HG03432 (cell line): Measurements from ENCODE around the gene COG8.
A peak's percentile ranks its signal among the peaks of the same experiment; 100 is the strongest.
"Not testable (repeated sequence)": the region's sequence is repeated elsewhere in the genome, so short reads cannot be mapped to it uniquely, and the experiment has no call there.

Source experiments
- ATAC-seq: cut with Tn5 transposase; IDR thresholded peaks from one replicate; pipeline ENCODE4 v1.9.1; 2021; ENCODE audit warnings: mild to moderate bottlenecking, moderate library complexity; ENCODE audit not compliant: unreplicated experiment

COG8 gene

DNA sequence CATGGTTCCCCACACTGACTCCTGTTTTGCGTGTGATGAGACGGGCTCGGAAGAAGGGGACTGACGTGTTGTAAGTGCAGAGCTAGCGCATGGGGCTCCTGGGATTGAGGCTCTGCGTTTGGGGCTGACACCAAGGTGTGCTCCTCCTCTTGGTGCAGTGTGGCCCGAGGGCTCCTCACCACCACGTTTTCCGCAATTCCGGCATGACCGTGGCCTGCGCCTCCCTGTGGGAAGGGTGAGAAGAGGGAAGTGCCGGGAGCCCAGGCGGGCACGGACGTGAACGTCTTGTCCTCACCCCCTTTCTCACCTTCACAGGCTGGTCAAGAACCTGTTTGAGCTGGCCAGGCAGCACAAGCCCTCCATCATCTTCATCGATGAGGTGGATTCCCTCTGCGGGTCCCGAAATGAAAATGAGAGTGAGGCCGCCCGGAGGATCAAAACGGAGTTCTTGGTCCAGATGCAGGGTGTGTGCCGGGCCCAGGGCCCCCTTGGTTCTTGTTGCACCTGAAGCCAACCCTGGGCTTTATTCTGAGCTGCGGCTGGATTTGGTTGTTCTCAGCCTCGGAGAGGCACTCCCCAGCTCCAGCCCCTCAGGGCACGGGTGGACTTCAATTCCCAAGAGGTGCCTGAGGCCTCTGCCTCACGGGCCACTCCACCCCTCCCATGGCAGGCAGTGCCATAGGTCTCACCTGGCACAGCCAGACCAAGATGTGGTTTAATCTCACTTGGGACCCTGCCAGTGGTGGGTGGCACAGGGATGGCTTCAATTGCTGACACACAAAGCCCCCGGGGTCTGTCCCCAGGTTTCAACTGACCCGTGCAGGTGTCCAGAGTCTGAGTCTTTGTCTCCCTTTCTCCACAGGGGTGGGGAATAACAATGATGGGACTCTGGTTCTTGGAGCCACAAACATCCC is 19.3 kb downstream of the COG8 start:
- no peak for ATAC-seq

- ATAC-seq = no peak
Observed at GRCh38 chr16:69319381-69319780, 20.0 kb downstream of the COG8 start.

DNA sequence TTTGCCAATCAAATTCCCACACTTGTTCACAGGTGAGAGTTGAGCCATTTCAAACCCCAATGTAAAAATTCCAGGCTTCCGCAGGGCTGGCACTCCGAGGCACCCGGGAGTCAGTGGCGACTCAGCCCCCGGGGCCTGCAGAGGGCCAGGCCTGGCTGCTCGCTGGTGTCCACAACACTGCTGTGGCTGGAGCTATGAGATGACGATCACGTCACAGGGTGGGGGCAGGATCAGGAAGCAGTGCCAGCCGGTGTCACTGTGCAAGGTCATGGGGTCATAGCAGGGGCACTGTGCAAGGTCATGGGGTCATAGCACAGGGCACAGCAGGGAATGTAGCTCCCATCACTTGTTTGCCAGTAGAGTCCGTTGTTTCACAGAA is 20.5 kb downstream of the COG8 start:
- ATAC-seq = no peak

DNA sequence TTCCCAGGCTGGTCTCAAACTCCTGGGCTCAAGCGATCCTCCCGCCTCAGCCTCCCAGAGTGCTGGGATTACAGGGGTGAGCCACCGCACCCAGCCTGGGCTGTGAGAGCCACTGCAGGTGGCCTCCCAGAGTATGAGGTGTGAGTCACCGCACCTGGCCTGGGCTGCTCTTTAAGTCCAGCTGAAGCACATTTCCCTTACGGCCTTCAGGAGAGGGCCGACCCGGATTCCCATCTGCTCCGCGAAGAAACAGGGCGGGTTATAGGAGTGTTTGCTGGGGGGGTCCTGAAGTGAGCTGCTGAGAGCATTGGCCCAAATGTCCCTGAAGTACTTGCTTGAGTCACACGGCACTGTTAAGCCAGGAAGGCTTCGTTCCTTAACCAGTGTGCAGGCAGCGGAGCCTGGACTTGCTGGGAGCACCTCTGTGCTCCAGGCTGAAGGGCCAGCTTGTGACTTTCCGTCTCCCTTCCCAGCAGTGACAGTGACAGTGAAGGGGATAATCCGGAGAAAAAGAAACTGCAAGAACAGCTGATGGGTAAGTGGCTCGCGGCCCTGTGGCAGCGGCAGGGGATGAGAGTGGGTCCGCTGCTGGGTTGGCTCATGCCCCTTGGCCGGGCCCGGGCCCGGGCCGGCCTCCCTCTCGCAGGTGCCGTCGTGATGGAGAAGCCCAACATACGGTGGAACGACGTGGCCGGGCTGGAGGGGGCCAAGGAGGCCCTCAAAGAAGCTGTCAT is 21.0 kb downstream of the COG8 start:
- no peak for ATAC-seq

- no peak for ATAC-seq
Observed at GRCh38 chr16:69316595-69317034, 22.7 kb downstream of the COG8 start.

DNA sequence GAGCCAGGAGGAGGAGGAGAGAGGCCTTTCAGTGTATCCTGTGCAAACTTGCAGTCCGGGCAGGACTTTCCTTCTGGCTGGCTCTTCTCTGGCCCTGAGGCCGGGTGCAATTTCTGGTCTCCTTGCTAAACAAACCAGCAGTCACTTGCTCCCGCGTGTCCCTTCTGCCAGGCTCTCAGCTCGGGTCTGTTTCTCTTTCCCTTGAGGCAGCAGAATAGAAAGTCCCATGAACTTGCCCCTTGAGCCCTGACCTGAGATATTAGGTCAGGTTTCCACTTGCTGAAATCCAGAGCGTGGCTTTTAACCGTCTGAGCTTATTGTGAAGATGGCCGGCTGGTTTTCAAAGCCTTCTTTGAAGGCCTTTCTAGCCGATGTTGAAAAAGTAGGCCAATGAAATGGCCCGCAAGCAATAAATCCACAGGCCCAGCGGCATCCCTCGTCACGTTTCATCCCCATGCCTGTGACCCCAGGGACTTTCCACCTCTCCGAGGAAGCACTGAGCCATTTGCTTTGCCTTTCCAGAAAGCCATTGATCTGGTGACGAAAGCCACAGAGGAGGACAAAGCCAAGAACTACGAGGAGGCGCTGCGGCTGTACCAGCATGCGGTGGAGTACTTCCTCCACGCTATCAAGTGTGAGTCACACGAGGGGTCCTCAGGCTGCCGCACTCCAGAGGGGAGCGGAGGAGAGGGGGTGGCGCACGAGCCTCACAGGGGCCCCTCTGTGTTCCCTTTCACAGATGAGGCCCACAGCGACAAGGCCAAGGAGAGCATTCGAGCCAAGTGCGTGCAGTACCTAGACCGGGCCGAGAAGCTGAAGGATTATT is 23.7 kb downstream of the COG8 start:
- no peak for ATAC-seq

DNA sequence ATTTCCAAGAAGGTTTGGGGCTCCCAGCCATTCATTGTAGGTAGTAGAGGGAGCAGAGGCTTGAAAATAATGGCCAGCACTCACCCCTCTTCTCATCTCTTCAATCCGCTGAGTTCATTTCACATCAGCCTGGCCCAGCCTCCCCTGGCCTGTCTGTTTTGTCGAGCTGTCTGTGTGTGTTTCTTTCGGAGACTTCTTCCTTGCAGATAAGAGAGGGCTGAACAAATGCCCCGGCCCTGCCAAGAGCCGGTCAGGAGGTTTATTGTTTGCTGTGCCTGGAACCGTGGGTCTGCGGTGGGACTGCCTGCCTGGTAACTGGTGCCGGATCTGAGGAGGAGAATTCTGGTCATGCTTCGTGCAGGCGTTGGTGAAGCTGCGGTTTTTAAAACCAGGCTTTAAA is 24.8 kb downstream of the COG8 start:
- no peak for ATAC-seq

GRCh38 chr16:69313469-69313868 is 25.9 kb downstream of the COG8 start:
- ATAC-seq = no peak

DNA sequence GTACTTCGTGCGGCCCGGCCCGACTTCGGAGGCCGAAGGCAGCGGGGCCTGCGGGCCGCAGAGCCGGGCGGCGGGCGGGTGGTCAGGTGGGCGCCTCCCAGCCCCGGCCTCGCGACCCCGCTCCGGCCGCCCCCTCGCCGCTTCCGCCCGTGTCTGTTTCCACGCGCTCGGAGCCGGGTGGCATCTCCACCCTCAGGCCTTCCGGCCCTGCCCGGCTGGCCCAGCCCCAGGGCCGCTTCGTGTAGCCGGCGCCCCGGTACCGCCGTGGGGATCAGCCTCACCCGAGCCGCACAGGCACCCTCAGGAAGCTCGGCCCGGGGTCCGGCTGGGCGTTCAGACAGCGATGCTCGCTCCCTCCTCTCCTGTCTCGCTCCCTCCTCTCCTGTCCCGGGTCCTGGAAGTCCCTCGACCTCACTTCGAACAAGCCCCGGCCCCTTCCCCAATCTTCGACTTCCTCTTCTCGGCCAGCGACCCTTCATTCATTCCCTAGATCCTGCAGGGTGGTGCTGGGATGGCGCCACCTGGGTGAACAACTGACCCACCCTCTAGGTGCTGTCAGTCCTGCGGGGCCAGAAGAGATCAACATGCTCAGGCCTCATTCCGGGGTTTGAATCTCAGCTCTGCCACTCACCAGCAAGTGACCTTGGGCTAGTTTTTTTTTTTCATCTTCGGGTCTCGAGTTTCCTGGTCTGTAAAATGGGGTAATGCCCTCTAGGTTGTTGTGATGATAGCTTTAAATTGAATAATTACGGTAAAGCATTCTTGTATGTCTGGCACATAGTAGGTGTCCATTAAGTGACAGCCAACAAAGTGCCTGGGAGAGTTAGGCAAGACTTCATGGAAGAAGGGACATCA is 27.6 kb downstream of the COG8 start:
- peak; percentile 52 for ATAC-seq

DNA sequence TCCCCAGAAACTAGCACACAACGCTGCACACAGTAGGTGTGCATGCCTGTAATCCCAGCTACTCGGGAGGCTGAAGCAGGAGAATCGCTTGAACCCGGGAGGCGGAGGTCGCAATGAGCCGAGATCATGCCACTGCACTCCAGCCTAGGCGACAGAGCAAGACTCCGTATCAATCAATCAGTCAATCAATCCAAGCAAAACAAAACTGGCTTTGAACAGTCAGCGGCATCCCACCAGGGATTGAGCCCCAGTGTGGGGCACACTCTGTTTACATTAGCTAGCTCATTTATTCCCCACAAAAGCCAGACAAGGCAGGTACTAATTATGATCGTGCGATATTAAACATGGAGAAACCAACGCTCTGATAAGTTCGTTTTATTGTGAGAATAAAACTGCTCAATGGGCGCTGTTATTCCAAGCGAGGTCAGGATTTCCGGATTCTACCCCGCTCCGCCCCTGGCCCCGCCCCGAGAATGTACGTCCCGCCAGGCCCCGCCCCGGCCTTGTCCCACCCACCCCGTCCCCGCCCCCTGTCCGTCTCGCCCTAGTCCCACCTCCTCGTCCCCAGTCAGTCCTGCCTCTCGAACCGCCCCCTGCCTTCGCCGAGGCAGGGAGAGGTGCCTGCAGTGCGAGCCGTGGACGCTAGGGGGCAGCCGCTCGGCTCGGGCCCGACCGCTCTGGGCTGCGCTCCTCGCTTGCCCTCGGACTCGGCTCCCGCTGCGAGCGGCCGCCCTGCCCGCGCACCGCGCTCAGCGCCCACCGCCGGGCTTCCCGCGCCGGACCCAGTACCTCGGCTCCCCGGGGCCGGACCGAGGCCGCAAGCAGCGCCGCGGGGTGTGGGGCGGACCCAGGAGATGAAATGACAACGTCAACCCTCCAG is 28.5 kb downstream of the COG8 start, which contains the start of gene VPS4A:
TSS of gene VPS4A (plus strand) at position 698 of the 880 bp plus-strand sequence. CDS start at position 860, 162 bp downstream.
- peak; percentile 94 for ATAC-seq

DNA sequence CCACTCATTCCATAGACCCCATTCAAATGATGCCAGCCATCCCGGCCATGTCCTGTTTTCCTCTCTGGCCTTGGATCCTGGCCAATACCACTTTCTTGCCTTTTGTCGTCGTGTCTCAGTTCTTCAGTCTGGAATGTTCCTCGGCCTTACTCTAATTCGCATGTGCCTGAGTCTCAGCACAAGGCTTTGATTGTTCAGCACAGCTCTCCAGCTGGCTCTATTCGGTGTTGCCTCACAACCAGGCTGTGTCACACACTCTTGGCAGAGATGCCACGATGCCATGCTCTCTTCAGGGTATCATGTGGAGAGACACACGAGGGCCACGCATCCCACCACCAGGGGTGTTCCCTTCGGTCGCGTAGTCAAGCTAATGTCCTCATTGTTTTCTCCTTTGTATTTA is 30.0 kb downstream of the COG8 start:
- no peak for ATAC-seq

DNA sequence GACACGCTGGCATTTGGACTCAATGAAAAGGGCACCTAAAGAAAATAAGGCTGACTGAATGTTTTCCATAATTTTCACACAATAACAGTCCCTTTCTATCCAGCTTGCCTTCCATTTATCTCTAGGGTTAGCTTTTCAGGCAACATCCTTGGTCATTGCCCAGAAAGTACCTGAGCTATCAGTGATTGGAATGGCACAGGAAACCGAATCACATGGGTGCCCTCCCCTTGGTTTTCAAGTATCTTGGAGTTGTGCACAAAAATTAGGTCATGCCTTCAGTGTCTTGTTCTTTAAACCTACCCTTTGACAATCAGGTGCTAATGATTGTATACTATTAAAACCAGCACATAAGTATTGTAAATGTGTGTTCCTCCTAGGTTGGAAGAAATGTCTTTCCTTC is 31.5 kb downstream of the COG8 start:
- no peak for ATAC-seq

- ATAC-seq = no peak
Observed at GRCh38 chr16:69307091-69307490, 32.3 kb downstream of the COG8 start.

- ATAC-seq = no peak
Observed at GRCh38 chr16:69306031-69306430, 33.3 kb downstream of the COG8 start.

DNA sequence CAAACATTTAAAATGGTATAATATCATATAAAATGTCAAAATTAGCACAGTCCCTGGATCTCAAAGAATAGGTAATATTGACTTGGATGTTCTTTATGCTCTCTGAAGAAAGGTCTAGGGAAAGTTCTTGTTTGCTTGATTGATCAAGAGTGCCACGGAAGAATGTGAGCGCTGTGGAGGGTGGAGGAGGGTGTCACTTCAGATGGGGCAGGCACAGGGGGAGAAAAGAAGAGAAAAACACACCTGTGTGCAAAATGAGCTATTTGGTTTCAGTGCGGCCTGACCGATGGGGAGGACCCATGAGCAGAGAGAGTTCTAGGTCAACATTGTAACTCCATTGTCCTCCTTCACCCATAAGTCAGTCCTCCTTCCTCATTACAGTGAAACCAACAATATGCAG is 37.1 kb downstream of the COG8 start:
- no peak for ATAC-seq

GRCh38 chr16:69301861-69302260 is 37.5 kb downstream of the COG8 start:
- no peak for ATAC-seq

DNA sequence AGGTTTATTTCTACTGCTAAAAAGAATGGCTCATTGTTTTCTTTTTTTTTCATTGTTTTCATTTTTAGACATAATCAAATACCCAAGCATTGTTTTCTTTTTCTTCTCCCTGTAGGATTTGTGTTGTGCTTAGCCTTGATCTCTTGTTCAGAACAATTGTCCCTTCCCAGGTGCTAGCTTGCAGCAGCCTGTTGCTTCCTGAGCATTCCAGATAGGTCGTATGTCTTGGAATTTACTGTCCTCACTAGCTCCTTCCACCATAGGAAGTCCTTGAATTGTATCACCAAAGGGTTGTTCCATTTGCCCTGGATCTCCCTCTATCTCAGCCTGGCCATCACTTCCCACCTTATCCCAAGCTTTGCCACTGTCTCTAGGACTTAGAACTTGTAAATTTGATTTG is 38.2 kb downstream of the COG8 start:
- ATAC-seq = no peak

DNA sequence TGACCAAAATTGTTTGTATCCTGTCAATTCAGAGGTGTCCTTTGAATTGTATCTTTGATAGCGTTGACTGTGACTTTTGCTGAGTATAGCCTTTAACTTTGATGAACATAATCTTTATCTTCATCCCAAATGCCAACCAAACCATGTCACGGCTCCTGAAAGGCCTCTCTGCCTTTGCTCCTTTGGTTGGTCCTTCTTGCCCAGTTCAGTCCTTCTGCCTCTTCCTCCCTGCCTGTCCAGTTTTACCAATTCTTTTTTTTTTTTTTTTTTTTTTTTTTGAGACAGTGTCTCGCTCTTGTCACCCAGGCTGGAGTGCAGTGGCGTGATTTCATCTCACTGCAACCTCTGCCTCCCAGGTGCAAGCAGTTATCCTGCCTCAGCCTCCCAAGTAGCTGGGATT is 41.1 kb downstream of the COG8 start:
- ATAC-seq = no peak

- not testable (repeated sequence) for ATAC-seq
Observed at GRCh38 chr16:69296771-69297170, 42.6 kb downstream of the COG8 start.
